Glutamatergic neuron (in vitro differentiated cells): ENCODE data around the gene CCNI2. TPM values are rescaled to one million over a fixed set of nuclear protein-coding genes. Genes with fewer than 3 reads are reported as not detected.

Experiments
- DNase-seq: peaks from one replicate; pipeline ENCODE4 v3.0.0; 2022
- H3K27ac Mint-ChIP-seq: one replicate; pipeline ENCODE4 v1.8.0; 2020; ENCODE audit warnings: mild to moderate bottlenecking, mixed read lengths, inconsistent platforms; ENCODE audit not compliant: unreplicated experiment
- H3K27me3 Mint-ChIP-seq: one replicate; pipeline ENCODE4 v1.8.0; 2020; ENCODE audit warnings: mild to moderate bottlenecking, moderate library complexity, mixed read lengths, inconsistent platforms; ENCODE audit not compliant: unreplicated experiment
- H3K36me3 Mint-ChIP-seq: one replicate; pipeline ENCODE4 v1.8.0; 2020; ENCODE audit warnings: mild to moderate bottlenecking, mixed read lengths, inconsistent platforms; ENCODE audit not compliant: unreplicated experiment
- H3K4me1 Mint-ChIP-seq: one replicate; pipeline ENCODE4 v1.8.0; 2020; ENCODE audit warnings: mild to moderate bottlenecking, low read depth, mixed read lengths, inconsistent platforms; ENCODE audit not compliant: unreplicated experiment
- H3K4me3 Mint-ChIP-seq: one replicate; pipeline ENCODE4 v1.8.0; 2020; ENCODE audit warnings: mild to moderate bottlenecking, mixed read lengths, inconsistent platforms; ENCODE audit not compliant: unreplicated experiment
- H3K9me3 Mint-ChIP-seq: one replicate; pipeline ENCODE4 v1.8.0; 2020; ENCODE audit warnings: mild to moderate bottlenecking, moderate library complexity, mixed read lengths, inconsistent platforms; ENCODE audit not compliant: unreplicated experiment
- total RNA-seq: library from RNA; stranded (reverse); fragmentation: NEBNext Ultra II Directional; extraction: Animal tissue kit (Norgen Biotek cat#: 25700); gene quantifications from one replicate; pipeline ENCODE4 v1.2.1, GENCODE V29; 2021; ENCODE audit not compliant: unreplicated experiment
- TF ChIP-seq, protein P1 (sequence below): fragments of 200-600 bp; sonication (generic); IDR thresholded peaks from one replicate; pipeline ENCODE4 v1.5.0; 2021; ENCODE audit not compliant: partially characterized antibody, unreplicated experiment

CCNI2 gene
- total RNA-seq, 1 donor from 2014 or later = 0.17 TPM

DNA sequence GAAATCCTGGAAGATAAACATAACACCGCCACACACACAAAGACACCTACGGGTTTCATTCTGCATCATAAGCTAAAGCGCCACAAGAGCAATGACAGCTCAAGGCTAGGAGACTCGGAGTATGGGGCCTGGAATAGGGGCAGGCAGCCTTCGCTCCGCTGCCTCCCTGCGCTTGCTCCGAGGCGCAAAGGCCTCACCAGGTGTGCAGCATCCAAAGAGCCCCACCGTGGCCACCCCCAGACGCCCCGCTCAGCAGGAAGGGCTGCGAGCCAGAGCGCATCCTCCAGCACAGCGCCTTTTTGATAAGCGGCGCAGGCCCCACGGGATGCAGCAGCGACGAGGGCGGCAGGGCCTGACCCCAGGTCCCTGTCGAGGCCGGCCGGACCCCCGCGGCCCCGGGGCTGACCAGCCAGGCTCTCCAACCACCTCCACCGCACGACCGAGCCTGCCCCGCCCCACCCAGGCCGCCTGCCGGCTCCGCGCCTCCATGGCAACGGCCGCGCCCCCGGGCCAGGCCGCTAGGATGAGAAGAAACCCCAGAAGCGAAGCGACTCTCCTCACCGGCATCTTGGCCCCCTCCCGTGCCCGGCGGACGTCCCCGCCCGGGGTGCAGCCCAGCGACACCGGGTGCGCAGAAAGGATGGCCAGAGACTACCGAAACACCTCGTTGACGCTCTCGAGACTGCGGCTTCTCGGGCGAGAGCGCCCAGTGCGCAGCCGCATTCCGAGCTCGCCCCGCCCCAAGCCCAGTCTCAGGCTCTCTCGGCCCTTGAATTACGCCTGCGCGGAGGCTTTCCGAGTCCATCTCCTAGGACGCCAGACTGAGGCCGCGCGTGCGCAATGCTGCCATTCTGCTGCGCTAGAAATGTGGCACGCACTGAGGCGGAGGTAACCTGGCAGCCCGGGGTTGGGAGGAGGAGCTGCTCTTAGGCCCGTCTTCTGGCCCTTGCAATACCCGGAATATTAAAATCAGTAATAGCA lies 10.1 kb upstream of the CCNI2 start, which contains the start of gene KIF3A:
KIF3A (minus strand) TSS at position 694 of the 981 bp plus-strand sequence; CDS start at position 567, 127 bp downstream.
- peak; percentile 98 for DNase-seq
- Mint-ChIP-seq H3K4me1 (peaks cover 8% of the 10 kb centered on the region), H3K27ac (peak within 1 kb of the TSS; percentile 54)

DNA sequence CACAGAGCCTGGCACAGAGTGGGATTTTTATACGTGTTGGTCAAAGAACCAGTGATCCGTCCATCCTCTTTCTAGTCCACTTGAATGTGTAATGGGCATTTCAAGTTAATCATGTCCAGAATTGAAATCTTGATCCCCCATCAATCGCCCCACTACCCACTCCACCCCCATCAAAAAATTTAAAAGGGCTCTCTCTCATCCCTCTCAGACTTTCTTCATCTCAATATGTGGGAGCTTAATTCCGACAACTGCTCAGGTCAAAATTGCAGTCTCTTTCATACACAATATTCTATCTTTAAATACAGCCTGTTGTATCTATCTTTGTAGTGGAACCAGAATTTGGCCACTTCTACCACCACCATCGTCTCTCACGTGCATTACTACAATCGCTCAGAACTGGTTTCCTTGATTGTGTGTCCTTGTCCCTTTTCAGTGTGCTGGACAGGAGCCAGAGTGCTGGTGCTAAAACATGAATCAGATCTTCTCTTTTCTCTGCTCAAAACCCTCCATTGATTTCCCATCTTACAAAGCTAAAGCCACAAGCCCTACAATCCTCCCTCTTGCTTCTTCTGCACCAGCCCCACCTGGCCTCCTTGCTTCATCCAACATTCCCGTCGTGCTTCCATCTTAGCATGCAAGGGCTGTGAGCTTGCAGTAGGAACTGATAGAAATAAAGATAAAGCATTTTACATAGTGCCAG lies 9.1 kb upstream of the CCNI2 start:
- TF ChIP-seq, protein P1, sequence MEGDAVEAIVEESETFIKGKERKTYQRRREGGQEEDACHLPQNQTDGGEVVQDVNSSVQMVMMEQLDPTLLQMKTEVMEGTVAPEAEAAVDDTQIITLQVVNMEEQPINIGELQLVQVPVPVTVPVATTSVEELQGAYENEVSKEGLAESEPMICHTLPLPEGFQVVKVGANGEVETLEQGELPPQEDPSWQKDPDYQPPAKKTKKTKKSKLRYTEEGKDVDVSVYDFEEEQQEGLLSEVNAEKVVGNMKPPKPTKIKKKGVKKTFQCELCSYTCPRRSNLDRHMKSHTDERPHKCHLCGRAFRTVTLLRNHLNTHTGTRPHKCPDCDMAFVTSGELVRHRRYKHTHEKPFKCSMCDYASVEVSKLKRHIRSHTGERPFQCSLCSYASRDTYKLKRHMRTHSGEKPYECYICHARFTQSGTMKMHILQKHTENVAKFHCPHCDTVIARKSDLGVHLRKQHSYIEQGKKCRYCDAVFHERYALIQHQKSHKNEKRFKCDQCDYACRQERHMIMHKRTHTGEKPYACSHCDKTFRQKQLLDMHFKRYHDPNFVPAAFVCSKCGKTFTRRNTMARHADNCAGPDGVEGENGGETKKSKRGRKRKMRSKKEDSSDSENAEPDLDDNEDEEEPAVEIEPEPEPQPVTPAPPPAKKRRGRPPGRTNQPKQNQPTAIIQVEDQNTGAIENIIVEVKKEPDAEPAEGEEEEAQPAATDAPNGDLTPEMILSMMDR = no peak
- DNase-seq = no peak
- Mint-ChIP-seq H3K9me3 (peaks cover 5% of the 10 kb centered on the region), H3K27me3 (peaks cover 6% of the 10 kb centered on the region), H3K27ac (peak overlapping the region; percentile 19), H3K36me3 (no peaks in the 10 kb centered on the region), H3K4me3 (peak overlapping the region; percentile 88), H3K4me1 (peaks cover 8% of the 10 kb centered on the region)

More for the DNA sequence above, 10.1 kb upstream of the CCNI2 start, which contains the start of gene KIF3A:
- TF ChIP-seq, protein P1 = peak; percentile 37
- Mint-ChIP-seq H3K4me3 (peak within 1 kb of the TSS; percentile 88), H3K9me3 (peaks cover 5% of the 10 kb centered on the region), H3K27me3 (peaks cover 6% of the 10 kb centered on the region), H3K36me3 (no peaks in the 10 kb centered on the region)

DNA sequence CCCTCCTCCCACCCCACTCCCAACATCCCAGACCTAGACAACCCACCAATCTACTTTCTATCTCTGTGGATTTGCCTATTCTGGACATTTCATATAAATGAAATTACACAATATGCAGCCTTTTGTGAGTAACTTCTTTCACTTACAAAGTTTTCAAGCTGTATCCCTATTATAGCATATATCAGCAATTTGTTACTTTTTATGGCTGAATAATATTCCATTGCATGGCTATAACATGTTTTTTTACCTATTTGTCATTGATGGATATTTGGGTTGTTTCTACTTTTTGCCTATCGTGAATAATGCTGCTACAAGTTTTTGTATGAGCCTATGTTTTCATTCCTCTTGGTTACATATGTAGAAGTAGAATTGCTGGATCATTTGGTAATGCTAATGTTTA lies 8.0 kb upstream of the CCNI2 start:
- Mint-ChIP-seq H3K36me3 (no peaks in the 10 kb centered on the region), H3K27ac (no peak overlapping the region), H3K27me3 (peaks cover 6% of the 10 kb centered on the region), H3K4me3 (no peak overlapping the region), H3K9me3 (peaks cover 5% of the 10 kb centered on the region), H3K4me1 (peaks cover 3% of the 10 kb centered on the region)
- TF ChIP-seq, protein P1 = no peak
- no peak for DNase-seq

GRCh38 chr5:132742158-132742557 lies 5.1 kb upstream of the CCNI2 start:
- Mint-ChIP-seq H3K27ac (no peak overlapping the region), H3K27me3 (peaks cover 7% of the 10 kb centered on the region), H3K4me3 (no peak overlapping the region), H3K36me3 (no peaks in the 10 kb centered on the region), H3K4me1 (no peaks in the 10 kb centered on the region), H3K9me3 (peaks cover 7% of the 10 kb centered on the region)
- TF ChIP-seq, protein P1 = no peak
- no peak for DNase-seq

DNA sequence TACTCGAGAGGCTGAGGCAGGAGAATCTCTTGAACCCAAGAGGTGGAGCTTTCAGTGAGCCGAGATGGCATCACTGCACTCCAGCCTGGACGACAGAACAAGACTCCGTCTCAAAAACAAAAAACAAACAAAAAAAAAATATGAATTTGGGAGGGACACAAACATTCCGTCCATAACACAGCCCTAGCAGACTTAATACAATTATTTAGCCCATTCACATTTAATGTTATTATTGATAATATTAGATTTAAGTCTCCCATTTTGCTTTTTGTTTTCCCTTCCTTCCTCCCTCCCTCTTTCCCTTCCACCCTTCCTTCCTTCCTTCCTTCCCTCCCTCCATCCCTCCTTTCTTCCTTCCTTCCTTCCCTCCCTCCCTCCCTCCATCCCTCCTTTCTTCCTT lies 4.6 kb upstream of the CCNI2 start:
- Mint-ChIP-seq H3K27me3 (peaks cover 4% of the 10 kb centered on the region), H3K27ac (no peak overlapping the region), H3K36me3 (no peaks in the 10 kb centered on the region), H3K9me3 (peaks cover 4% of the 10 kb centered on the region), H3K4me3 (no peak overlapping the region), H3K4me1 (no peaks in the 10 kb centered on the region)
- no peak for DNase-seq
- TF ChIP-seq, protein P1 = no peak
